Mesendoderm (in vitro differentiated cells): ENCODE data around the gene SLC1A2.

Source experiments
- DNase-seq: peaks from one replicate; pipeline ENCODE4 v3.0.0; 2013
- H2AK5ac ChIP-seq: 2 replicates; pipeline ENCODE4 v1.6.1; 2013; ENCODE audit warnings: low read length, inconsistent platforms
- H2BK120ac ChIP-seq: 2 replicates; pipeline ENCODE4 v1.6.1; 2013; ENCODE audit warnings: low read depth, mild to moderate bottlenecking, low read length, moderate library complexity, mixed read lengths
- H2BK15ac ChIP-seq: replicated peaks from 2 replicates; pipeline ENCODE4 v1.6.1; 2013; ENCODE audit warnings: low read depth, mild to moderate bottlenecking, moderate library complexity
- H2BK5ac ChIP-seq: 2 replicates; pipeline ENCODE4 v1.6.1; 2013; ENCODE audit warnings: low read length, inconsistent platforms
- H3K18ac ChIP-seq: 2 replicates; pipeline ENCODE4 v1.6.1; 2013; ENCODE audit warnings: mild to moderate bottlenecking, low read length, mixed read lengths
- H3K23ac ChIP-seq: one replicate; pipeline ENCODE4 v1.6.1; 2013; ENCODE audit warnings: low read length
- H3K27ac ChIP-seq: 2 replicates; pipeline ENCODE4 v1.5.1; 2013; ENCODE audit warnings: low read depth, mild to moderate bottlenecking, inconsistent platforms, low read length, moderate library complexity
- H3K27me3 ChIP-seq: 2 replicates; pipeline ENCODE4 v1.6.1; 2013; ENCODE audit warnings: low read length, control low read depth, mild to moderate bottlenecking, inconsistent platforms; ENCODE audit not compliant: insufficient read depth, poor library complexity
- H3K36me3 ChIP-seq: 2 replicates; pipeline ENCODE4 v1.6.1; 2013; ENCODE audit warnings: low read length, inconsistent platforms; ENCODE audit not compliant: control insufficient read depth, insufficient read depth
- H3K4ac ChIP-seq: one replicate; pipeline ENCODE4 v1.6.1; 2013; ENCODE audit warnings: low read depth, mild to moderate bottlenecking, low read length, moderate library complexity
- H3K4me1 ChIP-seq: 2 replicates; pipeline ENCODE4 v1.6.1; 2013; ENCODE audit warnings: low read depth, low read length, inconsistent platforms; ENCODE audit not compliant: control insufficient read depth
- H3K4me2 ChIP-seq: 2 replicates; pipeline ENCODE4 v1.6.1; 2013; ENCODE audit warnings: low read length
- H3K4me3 ChIP-seq: 2 replicates; pipeline ENCODE4 v1.5.1; 2013; ENCODE audit warnings: mild to moderate bottlenecking, low read length
- H3K56ac ChIP-seq: one replicate; pipeline ENCODE4 v1.6.1; 2013; ENCODE audit warnings: low read length
- H3K79me1 ChIP-seq: 2 replicates; pipeline ENCODE4 v1.6.1; 2013; ENCODE audit warnings: low read length, inconsistent platforms
- H3K79me2 ChIP-seq: 2 replicates; pipeline ENCODE4 v1.6.1; 2013; ENCODE audit warnings: mild to moderate bottlenecking, low read length; ENCODE audit not compliant: control insufficient read depth, insufficient read depth
- H3K9ac ChIP-seq: 2 replicates; pipeline ENCODE4 v1.6.1; 2013; ENCODE audit warnings: low read length, inconsistent platforms
- H4K5ac ChIP-seq: one replicate; pipeline ENCODE4 v1.6.1; 2013; ENCODE audit warnings: low read length
- H4K8ac ChIP-seq: one replicate; pipeline ENCODE4 v1.6.1; 2013; ENCODE audit warnings: low read depth, mild to moderate bottlenecking, control low read depth, low read length, moderate library complexity
- WGBS: extraction: QIAGEN DNeasy Blood & Tissue Kit; methylation state at CpG from one replicate; pipeline ENCODE4 v1.1.7; 2013; ENCODE audit warnings: low lambda C conversion rate, missing lambda C conversion rate; ENCODE audit not compliant: insufficient coverage; ENCODE audit errors: extremely low coverage; 5-methylcytosine and 5-hydroxymethylcytosine counted together

The SLC1A2 gene

DNA sequence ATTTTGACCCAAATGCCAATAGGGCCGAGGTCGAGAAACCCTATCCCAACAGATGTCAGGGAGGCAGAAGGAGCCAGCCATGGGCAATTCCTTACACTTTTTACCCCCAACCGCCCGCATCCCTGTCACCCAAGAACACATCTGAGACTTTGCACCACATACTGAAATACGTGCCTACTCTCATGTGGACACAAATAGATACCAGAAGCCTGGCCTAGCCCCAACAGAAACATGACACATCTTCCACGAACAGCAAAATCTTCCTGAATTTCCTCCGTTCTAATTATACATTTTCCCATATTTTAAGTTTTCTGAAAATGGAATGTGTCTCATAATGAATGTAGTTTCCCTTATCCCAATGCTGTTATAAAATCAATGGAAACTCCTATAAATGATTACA is 64.7 kb downstream of the SLC1A2 start:
- no peak overlapping the region for H3K4me3 ChIP-seq
- no peaks in the 10 kb centered on the region for H3K4me1 ChIP-seq
- no peak overlapping the region for H2BK120ac ChIP-seq
- no peaks in the 10 kb centered on the region for H3K79me2 ChIP-seq
- H3K36me3 ChIP-seq: no peaks in the 10 kb centered on the region
- H2BK15ac ChIP-seq: no peak overlapping the region
- H3K56ac ChIP-seq: no peak overlapping the region
- no peak overlapping the region for H4K8ac ChIP-seq
- H3K18ac ChIP-seq: no peak overlapping the region
- no peak overlapping the region for H4K5ac ChIP-seq
- no peak overlapping the region for H2AK5ac ChIP-seq
- no peak overlapping the region for H3K4ac ChIP-seq
- DNase-seq: no peak
- no peaks in the 10 kb centered on the region for H3K27me3 ChIP-seq
- no peak overlapping the region for H3K4me2 ChIP-seq
- no peak overlapping the region for H2BK5ac ChIP-seq
- H3K23ac ChIP-seq: no peak overlapping the region
- no peak overlapping the region for H3K9ac ChIP-seq
- H3K27ac ChIP-seq: no peak overlapping the region
- H3K79me1 ChIP-seq: no peaks in the 10 kb centered on the region
- WGBS: no CpG with 5 or more reads among the region's 7 CpGs

DNA sequence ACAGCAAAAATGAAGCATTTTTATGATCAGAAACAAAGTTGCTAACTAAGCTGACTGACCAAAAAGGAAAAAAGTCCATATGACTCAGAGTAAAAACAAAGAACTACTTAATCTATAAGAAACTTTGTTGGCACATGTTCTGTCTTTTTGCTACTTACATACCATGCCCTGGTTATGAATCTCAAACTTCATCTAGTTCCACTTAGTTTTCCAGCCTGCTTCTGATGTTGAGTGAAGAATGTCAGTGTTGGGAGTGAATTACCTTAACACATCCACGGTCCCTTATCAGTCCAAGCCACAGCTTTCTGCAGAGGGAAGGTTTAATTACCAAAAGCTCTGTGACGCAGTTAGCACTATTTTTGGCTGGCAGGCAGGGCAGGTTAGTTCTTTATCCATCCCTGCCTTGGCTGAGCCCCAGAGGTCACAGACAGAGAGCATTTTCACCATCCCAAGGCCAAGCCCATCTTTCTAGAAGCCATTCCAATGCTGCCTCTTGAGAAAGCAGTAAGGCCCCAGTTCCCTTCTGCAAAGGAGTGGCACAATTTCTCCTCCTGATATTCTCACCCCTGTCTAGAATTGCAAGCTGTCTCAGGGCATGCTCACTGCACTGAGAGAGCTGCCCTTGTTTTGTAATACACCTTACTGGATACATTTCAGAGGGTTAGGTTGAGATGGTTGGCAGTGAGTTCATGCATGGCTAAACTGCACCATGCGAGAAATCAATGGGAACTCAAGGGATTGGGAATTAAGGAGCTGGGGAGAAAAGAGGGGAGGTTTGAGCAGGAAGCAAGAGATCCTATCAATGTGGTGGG is 67.1 kb downstream of the SLC1A2 start:
- H2BK15ac ChIP-seq: no peak overlapping the region
- no peak overlapping the region for H2BK120ac ChIP-seq
- no CpG with 5 or more reads among the region's 3 CpGs for WGBS
- no peaks in the 10 kb centered on the region for H3K27me3 ChIP-seq
- no peak overlapping the region for H3K4me3 ChIP-seq
- no peak overlapping the region for H3K18ac ChIP-seq
- no peak overlapping the region for H2BK5ac ChIP-seq
- no peak overlapping the region for H3K27ac ChIP-seq
- H3K4ac ChIP-seq: no peak overlapping the region
- no peaks in the 10 kb centered on the region for H3K36me3 ChIP-seq
- no peaks in the 10 kb centered on the region for H3K79me1 ChIP-seq
- H4K5ac ChIP-seq: no peak overlapping the region
- H2AK5ac ChIP-seq: no peak overlapping the region
- no peaks in the 10 kb centered on the region for H3K79me2 ChIP-seq
- no peak for DNase-seq
- no peak overlapping the region for H3K9ac ChIP-seq
- no peak overlapping the region for H4K8ac ChIP-seq
- H3K23ac ChIP-seq: no peak overlapping the region
- H3K4me2 ChIP-seq: no peak overlapping the region
- no peak overlapping the region for H3K56ac ChIP-seq
- no peaks in the 10 kb centered on the region for H3K4me1 ChIP-seq

DNA sequence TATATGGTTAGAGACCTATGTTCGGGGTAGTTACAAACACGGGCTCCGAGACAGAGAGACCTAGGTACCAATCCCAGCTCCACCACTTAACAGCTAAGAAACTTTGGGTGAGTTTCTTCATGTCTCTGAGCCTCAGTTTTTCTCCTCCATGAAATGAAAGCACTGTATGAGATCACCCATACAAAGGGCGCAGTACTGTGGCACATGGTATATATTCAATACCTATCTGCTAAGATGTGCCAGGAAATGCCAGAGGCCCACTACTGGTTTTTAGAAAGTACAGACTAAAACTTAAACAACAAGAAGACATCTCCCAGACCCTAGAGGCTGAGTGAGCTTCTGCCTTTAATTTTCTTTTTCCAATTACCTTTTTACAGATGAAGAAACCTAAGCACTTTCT is 69.5 kb downstream of the SLC1A2 start:
- no peaks in the 10 kb centered on the region for H3K27me3 ChIP-seq
- no CpG with 5 or more reads among the region's 4 CpGs for WGBS
- H3K79me2 ChIP-seq: no peaks in the 10 kb centered on the region
- H3K4me1 ChIP-seq: no peaks in the 10 kb centered on the region
- H3K79me1 ChIP-seq: no peaks in the 10 kb centered on the region
- H3K9ac ChIP-seq: no peak overlapping the region
- H3K18ac ChIP-seq: no peak overlapping the region
- H4K8ac ChIP-seq: no peak overlapping the region
- H2BK5ac ChIP-seq: no peak overlapping the region
- H3K56ac ChIP-seq: no peak overlapping the region
- H3K4me3 ChIP-seq: no peak overlapping the region
- no peak overlapping the region for H2BK120ac ChIP-seq
- no peak overlapping the region for H2BK15ac ChIP-seq
- DNase-seq: no peak
- no peak overlapping the region for H3K27ac ChIP-seq
- no peak overlapping the region for H4K5ac ChIP-seq
- no peak overlapping the region for H3K4me2 ChIP-seq
- H3K4ac ChIP-seq: no peak overlapping the region
- H3K36me3 ChIP-seq: no peaks in the 10 kb centered on the region
- H2AK5ac ChIP-seq: no peak overlapping the region
- H3K23ac ChIP-seq: no peak overlapping the region

DNA sequence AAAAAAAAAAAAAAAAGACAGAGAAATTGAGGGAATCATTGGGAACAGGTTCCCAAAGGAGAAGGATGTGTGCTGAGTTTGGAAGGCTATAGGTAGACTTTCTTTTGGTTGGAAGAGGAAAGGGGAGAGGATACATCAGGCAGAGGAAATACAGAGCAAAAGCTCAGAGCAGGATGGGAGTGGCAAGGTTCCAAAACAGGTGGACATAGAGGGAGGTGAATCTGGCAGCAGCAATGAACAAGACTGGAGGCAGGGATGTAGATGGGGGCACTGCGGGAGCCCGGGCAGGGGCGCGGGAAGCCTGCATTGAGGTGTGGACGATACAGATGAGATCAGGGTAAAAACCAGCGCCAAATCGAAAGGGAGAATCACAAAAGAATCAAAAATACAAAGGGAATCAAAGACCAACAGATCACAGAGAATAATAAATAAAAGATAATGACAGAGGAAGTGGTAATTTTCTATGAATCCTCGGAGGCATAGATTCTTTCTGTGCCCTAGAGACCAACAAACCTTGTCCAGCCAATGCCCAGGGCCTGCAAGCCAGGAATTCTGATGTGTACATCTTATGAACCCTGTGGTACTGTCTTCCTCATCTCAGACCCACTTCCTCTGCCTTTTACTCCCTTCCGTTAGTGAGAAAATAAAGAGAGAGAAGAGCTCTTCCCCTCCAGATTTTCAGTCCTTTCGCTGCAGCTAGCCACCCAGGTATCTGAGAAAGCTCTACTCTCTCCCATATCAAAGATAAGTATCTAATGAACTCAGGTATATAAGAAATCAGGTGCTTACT is 70.3 kb downstream of the SLC1A2 start:
- WGBS: no CpG with 5 or more reads among the region's 10 CpGs
- no peaks in the 10 kb centered on the region for H3K36me3 ChIP-seq
- DNase-seq: no peak

DNA sequence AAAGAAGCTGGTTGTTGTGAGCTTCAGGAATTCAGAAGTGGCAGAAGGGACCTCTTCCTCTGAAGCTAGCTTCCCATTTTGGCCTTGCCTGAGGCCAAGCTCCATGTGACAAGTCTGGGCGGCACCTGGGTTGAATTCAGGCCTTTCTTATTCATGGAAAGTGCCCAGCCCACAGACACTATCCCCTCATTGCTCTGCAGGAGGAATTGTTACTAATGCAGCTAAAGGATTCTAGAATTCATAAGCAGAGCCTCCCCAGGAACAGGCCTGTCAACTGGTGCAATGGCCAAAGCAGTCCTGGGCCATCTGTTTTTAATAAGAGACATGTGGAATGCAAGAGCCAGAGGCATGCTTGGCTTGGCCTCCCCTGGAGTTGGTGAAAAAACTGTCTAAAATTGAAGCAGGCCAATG is 71.4 kb downstream of the SLC1A2 start:
- DNase-seq: peak; percentile 13
- Histone ChIP-seq H3K79me1 (no peaks in the 10 kb centered on the region), H3K56ac (no peak overlapping the region), H3K23ac (no peak overlapping the region), H3K27ac (no peak overlapping the region), H4K8ac (no peak overlapping the region), H3K9ac (no peak overlapping the region), H3K79me2 (no peaks in the 10 kb centered on the region), H3K18ac (no peak overlapping the region), H3K4me1 (no peaks in the 10 kb centered on the region), H3K36me3 (no peaks in the 10 kb centered on the region), H2AK5ac (no peak overlapping the region), H3K4me2 (no peak overlapping the region), H3K4me3 (no peak overlapping the region), H4K5ac (no peak overlapping the region), H2BK5ac (no peak overlapping the region), H2BK15ac (no peak overlapping the region), H3K27me3 (no peaks in the 10 kb centered on the region), H2BK120ac (no peak overlapping the region), H3K4ac (no peak overlapping the region)
- no CpG with 5 or more reads among the region's 1 CpG for WGBS

More for the DNA sequence above, 70.3 kb downstream of the SLC1A2 start:
- no peak overlapping the region for H3K18ac ChIP-seq
- no peak overlapping the region for H3K4me2 ChIP-seq
- H2AK5ac ChIP-seq: no peak overlapping the region
- H3K4me3 ChIP-seq: no peak overlapping the region
- no peak overlapping the region for H2BK15ac ChIP-seq
- no peak overlapping the region for H4K5ac ChIP-seq
- H2BK5ac ChIP-seq: no peak overlapping the region
- H4K8ac ChIP-seq: no peak overlapping the region
- no peak overlapping the region for H3K23ac ChIP-seq
- H3K4me1 ChIP-seq: no peaks in the 10 kb centered on the region
- H3K27ac ChIP-seq: no peak overlapping the region
- no peak overlapping the region for H3K56ac ChIP-seq
- H3K4ac ChIP-seq: no peak overlapping the region
- no peaks in the 10 kb centered on the region for H3K79me1 ChIP-seq
- H3K9ac ChIP-seq: no peak overlapping the region
- H2BK120ac ChIP-seq: no peak overlapping the region
- no peaks in the 10 kb centered on the region for H3K79me2 ChIP-seq
- H3K27me3 ChIP-seq: no peaks in the 10 kb centered on the region
